Fibroblast of lung (primary cell): ENCODE measurements around the gene ABCC8. TPM values are rescaled to one million over a fixed set of nuclear protein-coding genes. Genes with fewer than 3 reads are reported as not detected.

Experiments
- DNase-seq, 2 donors: peaks; one replicate each; pipeline versions ENCODE4 v3.0.0 to v3.0.0-alpha.2; 2010; ENCODE audit warnings: low read depth in 2 of 2
- H2AFZ ChIP-seq: 2 replicates; pipeline ENCODE4 v1.5.1; 2012; ENCODE audit warnings: low read length, control low read depth, inconsistent platforms
- H3K27ac ChIP-seq: 2 replicates; pipeline ENCODE4 v1.5.1; 2011; ENCODE audit warnings: low read length, control low read depth; ENCODE audit not compliant: insufficient read depth
- H3K27me3 ChIP-seq: 2 replicates; pipeline ENCODE4 v1.5.1; 2011; ENCODE audit warnings: mild to moderate bottlenecking, low read length; ENCODE audit not compliant: control insufficient read depth, insufficient read depth
- H3K36me3 ChIP-seq: 2 replicates; pipeline ENCODE4 v1.5.1; 2011; ENCODE audit warnings: low read length; ENCODE audit not compliant: control insufficient read depth, insufficient read depth
- H3K4me1 ChIP-seq: 2 replicates; pipeline ENCODE4 v1.5.1; 2011; ENCODE audit warnings: low read length; ENCODE audit not compliant: control insufficient read depth, insufficient read depth; ENCODE audit errors: extremely low read depth
- H3K4me2 ChIP-seq: 2 replicates; pipeline ENCODE4 v1.5.1; 2011; ENCODE audit warnings: low read length, control low read depth; ENCODE audit not compliant: insufficient read depth; ENCODE audit errors: extremely low read depth
- H3K4me3 ChIP-seq, 4 experiments: fragments of 200-600 bp in 1 of 4; sonication (generic) in 1 of 4; replicated peaks in 1 of 4; 2 replicates each; pipeline ENCODE4 v1.5.1; 2011 to 2016; ENCODE audit warnings: low read length in 4 of 4, low read depth in 3 of 4, mild to moderate bottlenecking in 3 of 4, control low read depth in 2 of 4, inconsistent platforms in 1 of 4, mixed read lengths in 1 of 4; ENCODE audit not compliant: insufficient read depth in 1 of 4; ENCODE audit errors: control extremely low read depth in 1 of 4
- H3K79me2 ChIP-seq: 2 replicates; pipeline ENCODE4 v1.5.1; 2012; ENCODE audit warnings: mild to moderate bottlenecking, low read length, inconsistent platforms; ENCODE audit not compliant: control insufficient read depth, insufficient read depth
- H3K9ac ChIP-seq: 2 replicates; pipeline ENCODE4 v1.5.1; 2011; ENCODE audit warnings: mild to moderate bottlenecking, low read length, control low read depth; ENCODE audit not compliant: insufficient read depth
- H3K9me3 ChIP-seq: 2 replicates; pipeline ENCODE4 v1.5.1; 2012; ENCODE audit warnings: low read depth, low read length; ENCODE audit not compliant: control insufficient read depth, insufficient read depth
- H4K20me1 ChIP-seq: 2 replicates; pipeline ENCODE4 v1.5.1; 2011; ENCODE audit warnings: low read length; ENCODE audit not compliant: control insufficient read depth, insufficient read depth; ENCODE audit errors: extremely low read depth
- CTCF ChIP-seq, 2 donors: IDR thresholded peaks in 1 of 2; conservative IDR thresholded peaks in 1 of 2; 1 replicate in 1 of 2; 2 replicates in 1 of 2; pipeline ENCODE4 v1.5.1; 2011 to 2012; ENCODE audit warnings: low read length in 2 of 2, control low read depth in 1 of 2, inconsistent platforms in 1 of 2, low read depth in 1 of 2, mild to moderate bottlenecking in 1 of 2
- EZH2 ChIP-seq: IDR thresholded peaks from 2 replicates; pipeline ENCODE4 v1.5.1; 2012; ENCODE audit warnings: low read length, control low read depth, mild to moderate bottlenecking; ENCODE audit errors: missing control alignments
- polyA plus RNA-seq, 2 donors: library from polyadenylated mRNA; depleted of rRNA in 1 of 2; stranded (reverse) in 1 of 2; unstranded in 1 of 2; fragments of >200 nt; gene quantifications; 2 replicates each; pipeline ENCODE4 v1.2.1, GENCODE V29; 2011 to 2012; ENCODE audit warnings: missing spikeins in 1 of 2
- total RNA-seq: library from RNA; depleted of rRNA; stranded (reverse); fragments of >200 nt; gene quantifications from 2 replicates; pipeline ENCODE4 v1.2.1, GENCODE V29; 2014

Gene ABCC8
- total and polyA plus RNA-seq, 2 donors (not counting 1 experiment from before 2014, with no cell fraction given), result not detected

- no peak overlapping the region for H3K4me2 ChIP-seq
- no peaks in the 10 kb centered on the region for H3K27me3 ChIP-seq
- TF ChIP-seq CTCF (conservative IDR thresholded peaks at IDR 0.05 in 1 of 2, IDR thresholded peaks at IDR 0.05 in 1 of 2; ENCODE audit: low read depth in 1 of 2, low read length in 2 of 2), result no peak
- no peak for TF ChIP-seq EZH2
- no peak overlapping the region for H3K9ac ChIP-seq
- no peaks in the 10 kb centered on the region for H3K79me2 ChIP-seq
- H3K4me3 ChIP-seq, result no peak overlapping the region
- H3K27ac ChIP-seq, result no peak overlapping the region
- H3K4me1 ChIP-seq, result no peaks in the 10 kb centered on the region
- no peak overlapping the region for H2AFZ ChIP-seq
- peak in 1 of 2 donors; percentile 8 for DNase-seq
- H3K9me3 ChIP-seq, result no peaks in the 10 kb centered on the region
- no peaks in the 10 kb centered on the region for H4K20me1 ChIP-seq
- no peaks in the 10 kb centered on the region for H3K36me3 ChIP-seq
Measured at GRCh38 chr11:17496406-17496805, 19.8 kb upstream of the ABCC8 start.

GRCh38 chr11:17494019-17494418 lies 17.4 kb upstream of the ABCC8 start:
- DNase-seq, result no peak
- Histone ChIP-seq H3K79me2 (no peaks in the 10 kb centered on the region), H3K9ac (no peak overlapping the region), H2AFZ (no peak overlapping the region), H3K4me2 (no peak overlapping the region), H3K4me1 (no peaks in the 10 kb centered on the region), H3K27ac (no peak overlapping the region), H3K4me3 (no peak overlapping the region), H3K36me3 (no peaks in the 10 kb centered on the region), H4K20me1 (no peaks in the 10 kb centered on the region), H3K27me3 (no peaks in the 10 kb centered on the region), H3K9me3 (no peaks in the 10 kb centered on the region)
- TF ChIP-seq EZH2 (no peak), CTCF (conservative IDR thresholded peaks at IDR 0.05 in 1 of 2, IDR thresholded peaks at IDR 0.05 in 1 of 2; ENCODE audit: low read depth in 1 of 2, low read length in 2 of 2) (no peak)

GRCh38 chr11:17490938-17491337 lies 14.3 kb upstream of the ABCC8 start:
- DNase-seq, result no peak
- Histone ChIP-seq H3K4me2 (no peak overlapping the region), H3K9me3 (no peaks in the 10 kb centered on the region), H3K36me3 (no peaks in the 10 kb centered on the region), H3K4me1 (no peaks in the 10 kb centered on the region), H4K20me1 (no peaks in the 10 kb centered on the region), H3K27ac (no peak overlapping the region), H3K79me2 (no peaks in the 10 kb centered on the region), H3K4me3 (no peak overlapping the region), H3K27me3 (no peaks in the 10 kb centered on the region), H2AFZ (no peak overlapping the region), H3K9ac (no peak overlapping the region)
- no peak for TF ChIP-seq EZH2
- no peak for TF ChIP-seq CTCF (conservative IDR thresholded peaks at IDR 0.05 in 1 of 2, IDR thresholded peaks at IDR 0.05 in 1 of 2; ENCODE audit: low read depth in 1 of 2, low read length in 2 of 2)
